ENCODE measurements around the gene MRS2.

MRS2 gene

GRCh38 chr6:24387818-24388217 lies 14.9 kb upstream of the MRS2 start:
- ATAC-seq = no peak
- TF ChIP-seq POU6F1 (CRISPR knock-in tag; IDR thresholded peaks at IDR 0.05; ENCODE audit: borderline replicate concordance, low read depth) = no peak
- TF ChIP-seq SNAI2 (CRISPR knock-in tag; IDR thresholded peaks at IDR 0.05) = no peak
- no peak for TF ChIP-seq ZFP30 (CRISPR knock-in tag; IDR thresholded peaks at IDR 0.05)
- TF ChIP-seq CREB5 (CRISPR knock-in tag; IDR thresholded peaks at IDR 0.05; ENCODE audit: low read depth) = no peak
- no peak for TF ChIP-seq PPARA (CRISPR knock-in tag; IDR thresholded peaks at IDR 0.05; ENCODE audit: borderline replicate concordance)
- TF ChIP-seq ZFP3 (CRISPR knock-in tag; IDR thresholded peaks at IDR 0.05) = no peak
- TF ChIP-seq ARNTL (CRISPR knock-in tag; IDR thresholded peaks at IDR 0.05; ENCODE audit: borderline replicate concordance, low read depth) = no peak
- no peak for TF ChIP-seq TSHZ2 (CRISPR knock-in tag; IDR thresholded peaks at IDR 0.05)
- TF ChIP-seq ISL1 (CRISPR knock-in tag; IDR thresholded peaks at IDR 0.05) = no peak
- TF ChIP-seq ZNF565 (CRISPR knock-in tag; conservative IDR thresholded peaks at IDR 0.05; ENCODE audit: low read depth) = no peak
- no peak for TF ChIP-seq ZNF70 (CRISPR knock-in tag; IDR thresholded peaks at IDR 0.05)
- no peak for TF ChIP-seq ESRRG (CRISPR knock-in tag; IDR thresholded peaks at IDR 0.05)

GRCh38 chr6:24391208-24391607 lies 11.5 kb upstream of the MRS2 start:
- TF ChIP-seq ISL1 (CRISPR knock-in tag; IDR thresholded peaks at IDR 0.05) = no peak
- TF ChIP-seq RARB (CRISPR knock-in tag; IDR thresholded peaks at IDR 0.05) = no peak
- no peak for TF ChIP-seq BACH2 (CRISPR knock-in tag; IDR thresholded peaks at IDR 0.05; ENCODE audit: borderline replicate concordance)
- TF ChIP-seq CSRNP3 (CRISPR knock-in tag; IDR thresholded peaks at IDR 0.05) = no peak
- no peak for TF ChIP-seq CSDC2 (CRISPR knock-in tag; IDR thresholded peaks at IDR 0.05)
- no peak for TF ChIP-seq ARNTL (CRISPR knock-in tag; IDR thresholded peaks at IDR 0.05; ENCODE audit: borderline replicate concordance, low read depth)
- TF ChIP-seq POU6F1 (CRISPR knock-in tag; IDR thresholded peaks at IDR 0.05; ENCODE audit: borderline replicate concordance, low read depth) = no peak
- TF ChIP-seq TSHZ2 (CRISPR knock-in tag; IDR thresholded peaks at IDR 0.05) = no peak
- no peak for TF ChIP-seq PATZ1 (CRISPR knock-in tag; IDR thresholded peaks at IDR 0.05; ENCODE audit: borderline replicate concordance)
- TF ChIP-seq ZNF8 (CRISPR knock-in tag; IDR thresholded peaks at IDR 0.05) = no peak
- no peak for TF ChIP-seq CREB5 (CRISPR knock-in tag; IDR thresholded peaks at IDR 0.05; ENCODE audit: low read depth)
- ATAC-seq = no peak

All from SK-N-SH treated with all-trans-retinoic acid at 6 μM for 48 hours (cell line).